HUES6 (cell line): ENCODE measurements around the gene XXYLT1.

Source experiments
- H3K27ac ChIP-seq: 2 replicates; pipeline ENCODE4 v1.7.0; 2013; ENCODE audit warnings: low read depth, mild to moderate bottlenecking, low read length, inconsistent platforms
- H3K27me3 ChIP-seq: 2 replicates; pipeline ENCODE4 v1.6.1; 2013; ENCODE audit warnings: low read length; ENCODE audit not compliant: control insufficient read depth, insufficient read depth
- H3K36me3 ChIP-seq: 2 replicates; pipeline ENCODE4 v1.6.1; 2013; ENCODE audit warnings: low read length; ENCODE audit not compliant: control insufficient read depth, insufficient read depth
- H3K4me1 ChIP-seq: 2 replicates; pipeline ENCODE4 v1.6.1; 2013; ENCODE audit warnings: low read length; ENCODE audit not compliant: control insufficient read depth, insufficient read depth
- H3K4me3 ChIP-seq: 2 replicates; pipeline ENCODE4 v1.5.1; 2013; ENCODE audit warnings: low read depth, low read length
- H3K9ac ChIP-seq: one replicate; pipeline ENCODE4 v1.6.1; 2013; ENCODE audit warnings: mild to moderate bottlenecking, low read length
- H3K9me3 ChIP-seq: 2 replicates; pipeline ENCODE4 v1.6.1; 2013; ENCODE audit warnings: low read depth, low read length; ENCODE audit not compliant: control insufficient read depth, insufficient read depth

The XXYLT1 gene

DNA sequence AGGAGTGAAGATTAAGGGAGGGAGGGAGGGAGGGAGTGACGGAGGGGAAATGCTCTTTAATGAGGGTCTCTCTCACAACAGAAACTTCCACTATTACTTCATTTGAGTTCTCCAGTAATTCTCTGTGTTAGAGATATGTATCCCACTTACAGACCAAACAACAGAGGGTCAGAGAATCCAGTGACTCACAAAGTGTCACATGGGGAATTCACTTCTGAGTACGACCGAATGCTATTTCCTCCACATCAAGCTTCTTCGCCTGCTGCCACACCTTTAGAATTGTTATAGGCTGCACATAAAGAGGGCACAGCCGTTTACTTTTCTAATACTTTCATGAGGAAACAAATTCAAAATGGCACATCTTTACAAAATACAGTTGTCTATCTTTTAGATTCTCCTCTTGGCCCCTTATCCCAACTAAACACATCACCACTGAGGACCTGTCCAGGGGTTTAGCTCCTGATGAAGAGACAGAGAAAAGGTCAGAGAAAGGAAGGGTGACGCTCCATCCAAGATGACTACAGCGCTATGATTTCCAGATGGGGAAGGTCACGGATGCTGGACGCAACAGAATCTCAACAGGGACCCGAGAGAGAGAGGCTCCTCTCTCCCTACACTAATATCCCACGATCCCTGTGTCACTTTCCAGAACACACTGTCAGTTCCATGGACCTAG lies 119.0 kb downstream of the XXYLT1 start:
- Histone ChIP-seq H3K27ac (no peak overlapping the region), H3K9ac (no peak overlapping the region), H3K27me3 (no peaks in the 10 kb centered on the region), H3K4me3 (no peak overlapping the region), H3K36me3 (no peaks in the 10 kb centered on the region), H3K4me1 (peaks cover 70% of the 10 kb centered on the region), H3K9me3 (no peaks in the 10 kb centered on the region)

DNA sequence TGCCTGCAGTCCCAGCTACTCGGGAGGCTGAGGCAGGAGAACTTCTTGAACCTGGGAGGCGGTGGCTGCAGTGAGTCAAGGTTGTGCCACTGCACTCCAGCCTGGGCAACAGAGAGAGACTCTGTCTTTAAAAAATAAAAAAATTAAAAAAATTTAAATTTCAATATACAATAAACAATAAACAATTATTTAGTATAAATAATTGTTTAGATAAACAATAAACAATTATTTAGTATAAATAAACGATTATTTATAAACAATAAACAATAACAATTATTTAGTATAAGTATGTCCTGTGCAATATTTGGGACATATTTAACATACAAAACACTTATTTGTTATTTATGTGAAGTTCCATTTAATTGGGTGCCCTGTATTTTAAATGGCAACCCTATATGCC lies 119.6 kb downstream of the XXYLT1 start:
- Histone ChIP-seq H3K4me3 (no peak overlapping the region), H3K4me1 (peaks cover 67% of the 10 kb centered on the region), H3K9ac (no peak overlapping the region), H3K27ac (no peak overlapping the region; the same call in 1 of the 2 replicates), H3K36me3 (no peaks in the 10 kb centered on the region), H3K27me3 (no peaks in the 10 kb centered on the region), H3K9me3 (no peaks in the 10 kb centered on the region)

DNA sequence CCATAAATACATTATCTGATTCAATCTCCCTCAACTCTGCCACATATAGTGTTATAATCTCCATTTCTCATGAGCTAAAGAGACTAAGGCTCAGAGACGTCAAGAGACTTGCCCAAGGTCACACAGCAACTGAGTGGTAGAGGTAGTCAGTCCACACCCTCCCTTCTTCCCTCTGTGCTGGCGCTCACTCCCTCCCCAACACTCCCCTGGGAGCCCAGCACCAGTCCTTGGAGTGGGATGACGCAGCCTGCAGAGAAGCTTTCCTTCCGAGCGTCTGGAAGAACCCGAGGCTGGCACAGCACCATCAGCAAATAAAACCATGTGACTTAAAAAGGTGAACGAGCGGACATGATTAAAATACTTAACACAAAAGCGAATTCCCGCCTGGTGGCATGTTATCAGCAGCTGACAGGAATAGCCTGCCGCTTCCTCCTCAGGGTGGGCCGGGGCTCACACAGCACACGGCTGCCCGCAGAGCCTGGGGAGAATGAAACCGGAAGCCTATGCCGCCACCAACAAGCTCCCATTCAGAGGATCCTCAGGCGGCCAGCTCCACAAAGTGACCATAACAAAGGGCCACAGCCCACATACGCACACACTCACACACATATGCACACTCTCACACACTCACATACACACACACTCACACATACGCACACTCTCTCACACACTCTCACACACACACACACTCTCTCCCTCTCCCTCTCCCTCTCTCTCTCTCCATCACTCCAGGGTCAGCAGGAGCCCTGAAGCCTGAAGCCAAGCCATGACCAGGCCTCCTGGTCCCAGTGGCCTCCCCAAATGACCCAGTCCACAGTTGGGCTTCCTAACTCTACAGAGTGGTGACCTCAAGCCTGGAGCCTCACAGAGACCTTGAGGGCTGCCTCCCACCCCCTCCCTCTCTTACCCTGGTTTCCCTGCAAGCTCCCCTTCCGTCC lies 120.5 kb downstream of the XXYLT1 start:
- peak overlapping the region; percentile 5; the same call in 1 of the 2 replicates for H3K27ac ChIP-seq
- no peaks in the 10 kb centered on the region for H3K9me3 ChIP-seq
- H3K36me3 ChIP-seq: no peaks in the 10 kb centered on the region
- peaks cover 58% of the 10 kb centered on the region for H3K4me1 ChIP-seq
- H3K9ac ChIP-seq: peak overlapping the region; percentile 45
- H3K4me3 ChIP-seq: peak overlapping the region; percentile 45
- no peaks in the 10 kb centered on the region for H3K27me3 ChIP-seq

DNA sequence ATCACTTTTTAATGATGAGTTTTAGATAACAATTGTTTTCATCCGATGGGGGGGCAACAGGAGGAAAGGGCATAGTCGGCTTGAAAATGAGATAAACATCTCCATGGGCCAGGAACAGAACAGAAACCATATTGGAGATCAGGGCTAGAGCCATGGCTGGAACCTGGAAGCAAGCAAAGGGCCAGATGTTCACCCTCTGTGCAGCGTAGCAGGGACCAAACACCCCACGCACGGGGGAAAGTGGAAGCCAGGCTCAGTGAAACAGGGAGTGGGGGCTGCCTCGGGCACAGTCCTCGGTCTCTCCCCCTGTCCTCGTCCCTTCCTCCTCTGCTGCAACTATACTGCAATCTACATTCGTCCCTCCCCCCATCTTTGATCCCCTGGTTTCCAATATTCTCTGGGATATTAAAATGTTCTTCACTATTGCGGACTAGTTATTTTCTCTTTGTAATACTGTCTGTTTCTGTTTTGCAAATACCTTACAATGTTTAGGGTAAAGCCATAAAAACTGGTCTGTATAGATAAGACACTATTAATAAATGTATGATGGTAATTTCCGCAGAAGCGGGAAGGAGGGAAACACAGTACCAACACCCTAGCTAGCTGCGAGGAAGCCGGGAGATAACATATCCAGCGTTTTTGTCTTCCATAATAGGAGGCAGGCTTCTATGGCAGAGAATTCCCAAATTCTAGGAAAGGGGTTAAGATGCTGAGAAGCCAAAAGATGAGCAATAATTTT lies 121.5 kb downstream of the XXYLT1 start:
- Histone ChIP-seq H3K4me1 (peaks cover 48% of the 10 kb centered on the region), H3K9ac (no peak overlapping the region), H3K9me3 (no peaks in the 10 kb centered on the region)

DNA sequence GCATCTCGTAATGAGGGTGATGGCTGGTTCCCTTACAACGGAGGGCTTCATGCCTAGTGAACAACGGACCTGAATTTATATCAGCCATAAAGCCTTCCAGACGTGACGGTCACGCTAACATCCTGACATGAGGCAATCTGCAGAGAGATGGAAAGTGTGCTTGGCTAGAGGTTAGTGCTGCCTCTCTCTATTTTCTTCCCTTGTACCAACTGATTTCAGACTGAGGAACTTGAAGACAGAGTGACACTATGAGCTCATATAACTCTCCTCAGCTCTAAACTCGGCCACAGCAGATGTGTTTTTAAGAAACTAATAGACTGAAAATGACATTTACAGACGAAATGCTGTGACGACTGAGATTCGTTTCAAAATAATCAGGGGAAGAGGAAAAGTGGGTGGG lies 122.4 kb downstream of the XXYLT1 start:
- Histone ChIP-seq H3K27me3 (no peaks in the 10 kb centered on the region), H3K27ac (no peak overlapping the region), H3K9ac (no peak overlapping the region), H3K9me3 (no peaks in the 10 kb centered on the region), H3K4me1 (peaks cover 39% of the 10 kb centered on the region), H3K36me3 (no peaks in the 10 kb centered on the region), H3K4me3 (no peak overlapping the region)

More for the DNA sequence above, 121.5 kb downstream of the XXYLT1 start:
- Histone ChIP-seq H3K36me3 (no peaks in the 10 kb centered on the region), H3K4me3 (no peak overlapping the region), H3K27me3 (no peaks in the 10 kb centered on the region), H3K27ac (no peak overlapping the region)

DNA sequence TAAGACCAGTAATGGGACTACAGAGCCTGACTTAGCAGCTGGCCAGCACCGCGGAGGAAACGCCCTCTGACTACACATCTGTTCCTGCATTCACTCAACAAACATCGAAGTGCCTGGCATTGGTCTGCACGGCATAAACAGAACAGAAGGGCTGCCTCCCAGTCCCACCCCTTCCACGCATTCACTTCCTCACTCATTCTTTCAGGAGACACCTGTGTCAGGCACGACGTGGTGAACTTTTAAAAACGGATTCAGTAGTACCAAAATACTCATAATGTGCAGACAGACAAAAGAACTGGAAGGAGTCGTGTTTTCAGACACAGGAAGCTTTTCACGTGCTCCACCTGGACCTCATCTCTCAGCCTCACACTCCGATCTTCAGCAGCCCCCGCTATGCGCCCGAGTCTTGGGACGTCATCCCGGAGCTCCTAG lies 123.3 kb downstream of the XXYLT1 start:
- Histone ChIP-seq H3K4me3 (no peak overlapping the region), H3K36me3 (no peaks in the 10 kb centered on the region), H3K9me3 (no peaks in the 10 kb centered on the region), H3K4me1 (peaks cover 30% of the 10 kb centered on the region), H3K27ac (no peak overlapping the region), H3K27me3 (no peaks in the 10 kb centered on the region), H3K9ac (no peak overlapping the region)

DNA sequence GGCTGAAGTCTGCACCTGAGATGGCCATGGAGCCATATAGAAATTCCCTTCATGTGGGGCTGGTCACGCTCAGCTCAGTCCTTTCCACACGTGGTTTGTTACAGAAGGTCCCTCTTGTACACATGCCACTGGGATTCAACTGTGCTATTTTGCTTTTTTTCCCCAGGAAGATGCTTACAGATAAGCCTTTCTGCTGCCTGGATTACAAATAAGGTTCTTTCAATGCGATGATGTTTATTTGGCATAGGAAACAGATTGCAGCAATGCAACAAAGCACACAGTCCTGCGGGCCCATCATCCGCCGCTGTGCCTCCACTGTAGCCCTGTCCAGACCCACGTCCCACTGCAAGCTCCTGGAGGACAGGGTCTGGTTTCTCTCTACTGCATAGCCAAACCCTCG lies 124.8 kb downstream of the XXYLT1 start:
- no peak overlapping the region for H3K27ac ChIP-seq
- H3K4me1 ChIP-seq: peaks cover 20% of the 10 kb centered on the region
- no peak overlapping the region for H3K4me3 ChIP-seq
- 0 out of 2 replicates have a peak, but pooled peaks cover 1% of the 10 kb centered on the region for H3K9me3 ChIP-seq
- no peak overlapping the region for H3K9ac ChIP-seq
- H3K27me3 ChIP-seq: no peaks in the 10 kb centered on the region
- H3K36me3 ChIP-seq: no peaks in the 10 kb centered on the region

DNA sequence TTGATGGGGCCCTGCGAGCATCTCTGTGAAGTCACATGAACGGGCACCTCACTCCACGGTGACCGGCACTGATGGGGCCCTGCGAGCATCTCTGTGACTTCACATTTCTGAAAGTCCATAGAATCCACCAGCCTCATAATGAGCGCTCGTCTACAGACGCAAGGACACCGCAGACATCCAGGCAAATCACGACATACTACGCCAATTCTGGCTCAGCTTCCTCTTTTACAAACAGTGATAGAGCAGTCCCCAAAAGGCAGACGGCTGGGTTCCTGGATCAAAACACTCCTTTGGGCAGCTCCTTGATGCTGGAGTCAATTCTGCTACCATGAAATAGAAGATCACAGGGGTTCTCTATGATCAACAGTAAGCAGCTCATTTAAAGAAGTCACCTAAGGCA lies 125.4 kb downstream of the XXYLT1 start:
- Histone ChIP-seq H3K4me3 (no peak overlapping the region), H3K4me1 (peaks cover 14% of the 10 kb centered on the region), H3K9me3 (peaks cover 4% of the 10 kb centered on the region; the same call in 1 of the 2 replicates), H3K27me3 (no peaks in the 10 kb centered on the region), H3K9ac (no peak overlapping the region), H3K27ac (no peak overlapping the region), H3K36me3 (no peaks in the 10 kb centered on the region)

DNA sequence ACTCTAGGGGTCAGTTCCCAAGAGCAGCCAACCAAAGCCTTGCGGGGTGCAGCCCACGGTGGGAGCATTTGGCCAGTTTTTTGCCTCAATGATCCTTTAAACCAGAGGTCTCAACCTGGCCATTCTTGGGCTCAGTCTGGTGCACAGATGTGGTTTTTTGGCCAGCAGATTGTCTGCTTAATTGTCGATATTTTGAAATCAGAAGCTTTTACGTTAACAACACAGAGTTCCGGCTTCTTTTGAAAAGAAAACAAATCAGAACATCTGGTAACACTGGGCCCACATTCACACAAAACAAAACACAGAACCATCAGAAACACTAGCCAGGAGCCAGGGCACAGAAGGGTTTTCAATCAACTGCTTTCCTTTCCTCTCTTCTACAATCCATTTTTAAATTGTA lies 127.7 kb downstream of the XXYLT1 start:
- H3K27me3 ChIP-seq: no peaks in the 10 kb centered on the region
- H3K36me3 ChIP-seq: no peaks in the 10 kb centered on the region
- no peak overlapping the region for H3K27ac ChIP-seq
- no peak overlapping the region for H3K9ac ChIP-seq
- H3K4me1 ChIP-seq: peaks cover 10% of the 10 kb centered on the region; the same call in 1 of the 2 replicates
- H3K4me3 ChIP-seq: no peak overlapping the region
- peaks cover 9% of the 10 kb centered on the region; the same call in 1 of the 2 replicates for H3K9me3 ChIP-seq

DNA sequence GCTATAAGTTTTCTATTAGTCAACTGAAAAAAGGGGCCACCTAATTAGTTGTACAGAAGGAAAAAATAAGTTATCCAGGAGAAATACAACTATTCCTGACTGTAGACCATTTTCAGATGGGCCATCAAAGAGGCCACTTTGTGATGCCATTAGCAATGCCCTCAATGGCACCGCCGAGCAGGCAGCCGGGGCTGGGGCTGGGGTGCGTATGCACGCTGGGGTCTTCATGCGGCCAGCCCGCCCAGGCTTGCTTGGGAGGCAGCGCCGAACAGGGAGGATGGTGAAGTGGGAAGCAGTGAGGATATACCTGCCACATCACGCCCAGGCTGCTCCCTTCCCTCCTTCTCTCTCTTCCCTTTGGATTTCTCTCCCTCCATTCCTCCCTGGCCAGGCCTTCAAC lies 128.4 kb downstream of the XXYLT1 start:
- H3K36me3 ChIP-seq: no peaks in the 10 kb centered on the region
- no peak overlapping the region for H3K4me3 ChIP-seq
- peaks cover 9% of the 10 kb centered on the region; the same call in 1 of the 2 replicates for H3K9me3 ChIP-seq
- H3K27me3 ChIP-seq: no peaks in the 10 kb centered on the region
- H3K4me1 ChIP-seq: peaks cover 4% of the 10 kb centered on the region; the same call in 1 of the 2 replicates
- no peak overlapping the region for H3K9ac ChIP-seq
- no peak overlapping the region for H3K27ac ChIP-seq
